ENCODE data around the gene C9orf43. TPM values are rescaled to one million over a fixed set of nuclear protein-coding genes. Genes with fewer than 3 reads are reported as not detected.

Gene C9orf43
- total and polyA plus RNA-seq, 9 of the 15 experiments (the other 6 are each of a cell fraction or from before 2014, with no cell fraction given), result 0.21 to 0.58 (median 0.33) TPM

- peak; percentile 86; the same call in 1 of the 2 replicates for TF ChIP-seq CTBP1 (IDR thresholded peaks at IDR 0.05; ENCODE audit: borderline replicate concordance)
- TF ChIP-seq GTF2E2 (tag; IDR thresholded peaks at IDR 0.05), result peak; percentile 75; the same call in 1 of the 2 replicates
- peak; percentile 80 for TF ChIP-seq LCOR (CRISPR knock-in tag; IDR thresholded peaks at IDR 0.05)
- TF ChIP-seq RBM39 (optimal IDR thresholded peaks at IDR 0.05; ENCODE audit: low read depth, low read length), result no peak
- TF ChIP-seq E2F8 (IDR thresholded peaks at IDR 0.05; ENCODE audit: low read depth, partially characterized antibody), result peak; percentile 73
- no peak for TF ChIP-seq SP2 (IDR thresholded peaks at IDR 0.05; ENCODE audit: extremely low read depth, low read depth, low read length, poor library complexity, severe bottlenecking)
- no peak for TF ChIP-seq NR0B1 (IDR thresholded peaks at IDR 0.05; ENCODE audit: partially characterized antibody)
- no peak for TF ChIP-seq ZC3H4 (CRISPR knock-in tag; IDR thresholded peaks at IDR 0.05; ENCODE audit: borderline replicate concordance)
- TF ChIP-seq RUNX1 (IDR thresholded peaks at IDR 0.05; ENCODE audit: low read depth), result no peak
- TF ChIP-seq, protein P1, sequence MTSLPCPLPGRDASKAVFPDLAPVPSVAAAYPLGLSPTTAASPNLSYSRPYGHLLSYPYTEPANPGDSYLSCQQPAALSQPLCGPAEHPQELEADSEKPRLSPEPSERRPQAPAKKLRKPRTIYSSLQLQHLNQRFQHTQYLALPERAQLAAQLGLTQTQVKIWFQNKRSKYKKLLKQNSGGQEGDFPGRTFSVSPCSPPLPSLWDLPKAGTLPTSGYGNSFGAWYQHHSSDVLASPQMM (CRISPR knock-in tag; IDR thresholded peaks at IDR 0.05), result no peak
- TF ChIP-seq SMARCA4 (IDR thresholded peaks at IDR 0.05), result no peak
- TF ChIP-seq ZNF124 (CRISPR knock-in tag; IDR thresholded peaks at IDR 0.05), result no peak
- TF ChIP-seq ZBTB5 (IDR thresholded peaks at IDR 0.05), result no peak
- no peak for TF ChIP-seq CCAR2 (IDR thresholded peaks at IDR 0.05; ENCODE audit: low read depth, low read length)
- TF ChIP-seq ZNF184 (CRISPR knock-in tag; IDR thresholded peaks at IDR 0.05), result no peak
- TF ChIP-seq EZH2 (IDR thresholded peaks at IDR 0.05; ENCODE audit: borderline replicate concordance, low read depth, low read length), result no peak
- peak; percentile 47 for TF ChIP-seq DACH1 (IDR thresholded peaks at IDR 0.05; ENCODE audit: partially characterized antibody)
- TF ChIP-seq RNF2 (IDR thresholded peaks at IDR 0.05), result peak; percentile 94
- TF ChIP-seq ZSCAN32 (CRISPR knock-in tag; IDR thresholded peaks at IDR 0.05), result no peak
- peak; percentile 96 for TF ChIP-seq USF1 (CRISPR knock-in tag; IDR thresholded peaks at IDR 0.05)
These were observed at the start of gene C9orf43, which contains the start of gene POLE3 (continued) for GRCh38 chr9:113410207-113410864.
